NCI-H146 (cell line): ENCODE data around the gene OR52K2.
A peak's percentile ranks its signal among the peaks of the same experiment; 100 is the strongest.
"Not testable (repeated sequence)": the region's sequence is repeated elsewhere in the genome, so short reads cannot be mapped to it uniquely, and the experiment has no call there.

Source experiments
- DNase-seq: peaks from one replicate; lab custom pipeline; 2025; lab: John Stamatoyannopoulos, UW

The OR52K2 gene

DNA sequence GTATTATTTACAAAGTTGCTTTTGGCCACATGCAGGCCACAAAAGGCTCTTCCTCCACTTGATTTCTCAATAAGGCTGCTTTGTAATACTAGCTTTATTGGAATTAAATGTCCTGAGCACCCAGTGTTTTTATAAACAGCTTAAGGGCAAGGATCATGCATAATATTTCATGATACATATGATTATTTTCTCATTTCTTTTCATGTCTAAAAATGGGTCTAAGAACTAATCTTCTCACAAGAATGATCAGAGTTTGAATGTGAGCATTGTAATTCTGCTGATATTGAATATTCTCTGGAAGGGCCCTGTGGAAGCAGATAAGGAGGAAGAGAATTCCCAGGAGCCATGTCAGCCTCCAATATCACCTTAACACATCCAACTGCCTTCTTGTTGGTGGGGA is at the start of gene OR52K2:
Gene OR52K2 (plus strand): TSS at position 301 of the 400 bp plus-strand sequence. CDS start 45 bp downstream, at position 346.
- no peak for DNase-seq

GRCh38 chr11:4406206-4406605 is 42.9 kb upstream of the OR52K2 start:
- not testable (repeated sequence) for DNase-seq

- DNase-seq = no peak
Measured at GRCh38 chr11:4416306-4416705, 32.8 kb upstream of the OR52K2 start.

GRCh38 chr11:4416816-4417215 is 32.3 kb upstream of the OR52K2 start:
- DNase-seq = no peak

GRCh38 chr11:4418403-4418802 is 30.7 kb upstream of the OR52K2 start:
- DNase-seq = no peak

DNA sequence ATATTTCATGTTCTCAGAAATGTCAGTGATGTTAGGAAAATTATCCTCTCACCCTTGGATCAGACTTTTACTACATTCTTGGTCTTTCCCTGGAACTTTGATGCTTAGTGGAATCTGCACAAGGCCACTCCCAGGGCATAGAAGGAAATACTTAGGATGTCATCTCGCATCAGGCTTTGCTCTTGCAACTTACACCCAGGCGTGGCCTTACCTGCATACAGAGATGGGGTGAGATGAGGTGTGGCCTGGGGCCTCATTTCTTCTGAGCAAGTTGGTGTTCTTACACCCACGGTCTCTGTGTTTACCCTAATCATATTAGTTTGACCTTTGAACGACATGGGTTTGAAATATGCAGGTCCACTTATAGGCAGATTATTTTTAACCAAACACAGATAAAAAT is 19.0 kb upstream of the OR52K2 start:
- no peak for DNase-seq

GRCh38 chr11:4433856-4434255 is 15.2 kb upstream of the OR52K2 start:
- no peak for DNase-seq

DNA sequence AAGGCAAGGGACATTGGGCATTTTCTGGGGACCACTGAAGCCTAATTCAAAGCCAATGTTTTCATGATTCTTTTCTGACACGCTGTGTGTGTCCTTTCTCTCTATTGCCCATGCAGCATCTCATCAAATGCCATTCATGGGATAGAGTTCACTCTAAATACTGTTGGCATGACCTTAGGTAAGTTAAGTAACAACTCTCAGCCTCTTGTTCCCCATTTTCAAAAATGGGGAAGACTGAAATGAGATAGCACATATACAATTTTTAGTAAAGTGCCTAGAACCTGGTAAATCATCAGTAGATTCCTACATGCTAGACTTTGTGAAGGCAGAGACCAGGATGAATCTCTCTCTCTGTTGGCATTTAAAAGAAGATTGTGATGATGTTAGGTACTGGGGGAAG is 12.7 kb upstream of the OR52K2 start:
- DNase-seq = no peak

- no peak for DNase-seq
Measured at GRCh38 chr11:4441515-4441914, 7.6 kb upstream of the OR52K2 start.

- no peak for DNase-seq
Measured at GRCh38 chr11:4443232-4443891, 5.7 kb upstream of the OR52K2 start.

DNA sequence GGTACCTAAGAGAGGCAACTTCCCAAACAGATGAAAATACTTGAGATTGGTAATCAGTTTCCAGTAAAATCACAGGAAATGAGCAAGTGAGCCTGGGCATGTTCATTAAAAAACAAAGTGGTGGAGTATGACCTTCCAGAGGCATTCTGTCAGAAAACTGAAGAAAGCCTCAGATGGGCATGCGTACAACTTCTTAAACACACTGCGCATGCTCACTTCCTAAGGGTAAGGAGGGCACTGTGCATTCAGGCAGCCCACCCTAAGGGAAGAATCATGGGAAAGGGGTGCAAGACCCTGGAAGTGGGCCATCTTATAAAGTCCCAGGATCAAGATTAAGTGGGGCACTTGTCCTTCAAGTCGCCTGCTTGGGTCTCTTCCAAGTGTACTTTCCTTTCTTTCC is 4.0 kb downstream of the OR52K2 start:
- no peak for DNase-seq

- DNase-seq = no peak
Measured at GRCh38 chr11:4454021-4454420, 4.9 kb downstream of the OR52K2 start.

DNA sequence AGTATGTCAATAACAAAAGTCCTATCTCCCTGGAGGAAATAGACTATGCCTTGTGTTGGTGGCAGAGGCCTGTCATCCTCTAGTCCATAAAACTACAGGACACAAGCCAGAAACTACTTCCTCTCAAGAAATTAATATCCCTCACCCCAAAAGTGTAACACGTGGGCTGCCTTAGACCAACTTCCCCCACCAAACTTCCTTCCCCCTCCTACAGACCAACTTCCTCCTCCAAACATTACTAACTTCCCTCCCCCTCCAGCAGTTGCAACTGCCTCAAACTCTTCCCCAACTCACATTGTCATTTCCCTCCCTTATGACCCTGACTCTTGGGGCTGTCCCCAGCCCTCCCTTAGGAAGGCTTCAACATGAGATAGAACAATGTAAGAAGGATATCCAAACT is 6.3 kb downstream of the OR52K2 start:
- DNase-seq = no peak

DNA sequence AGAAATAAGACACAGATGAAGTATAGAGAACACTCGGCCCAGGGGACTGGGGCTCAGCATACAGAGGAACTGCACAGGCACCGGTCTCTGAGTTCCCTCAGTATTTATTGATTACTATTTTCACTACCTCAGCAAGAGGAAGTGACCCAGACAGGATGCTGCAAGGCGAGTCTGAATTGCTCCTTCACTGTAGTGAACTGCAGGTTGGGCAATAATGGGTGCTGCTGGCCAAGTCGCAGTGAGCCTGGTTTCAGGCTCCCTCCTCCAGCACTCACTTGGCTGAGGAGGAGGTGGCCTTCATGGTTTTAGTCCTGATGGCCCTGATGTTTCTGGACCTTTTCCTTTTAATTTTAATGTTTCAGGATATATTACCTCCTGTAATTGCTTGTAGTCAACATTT is 10.4 kb downstream of the OR52K2 start:
- no peak for DNase-seq

DNA sequence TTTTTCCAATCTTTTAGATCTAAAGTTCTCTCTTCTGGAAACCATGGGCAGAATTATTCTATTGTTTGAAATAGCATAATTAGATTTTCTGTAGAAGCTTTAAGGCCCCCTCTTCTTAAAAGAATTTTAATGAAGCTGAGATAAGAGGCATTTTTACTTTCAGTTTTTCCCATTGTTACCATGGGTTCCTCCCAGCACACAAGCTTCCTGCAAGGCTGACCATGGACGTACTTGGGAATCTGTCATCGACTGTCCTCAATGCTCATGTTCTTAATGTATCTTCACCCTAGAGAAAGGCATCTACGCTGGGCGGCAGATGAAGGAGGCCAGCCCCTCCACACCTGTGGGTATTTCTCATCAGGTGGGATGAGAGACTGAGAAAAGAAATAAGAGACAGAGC is 11.1 kb downstream of the OR52K2 start:
- DNase-seq = no peak

DNA sequence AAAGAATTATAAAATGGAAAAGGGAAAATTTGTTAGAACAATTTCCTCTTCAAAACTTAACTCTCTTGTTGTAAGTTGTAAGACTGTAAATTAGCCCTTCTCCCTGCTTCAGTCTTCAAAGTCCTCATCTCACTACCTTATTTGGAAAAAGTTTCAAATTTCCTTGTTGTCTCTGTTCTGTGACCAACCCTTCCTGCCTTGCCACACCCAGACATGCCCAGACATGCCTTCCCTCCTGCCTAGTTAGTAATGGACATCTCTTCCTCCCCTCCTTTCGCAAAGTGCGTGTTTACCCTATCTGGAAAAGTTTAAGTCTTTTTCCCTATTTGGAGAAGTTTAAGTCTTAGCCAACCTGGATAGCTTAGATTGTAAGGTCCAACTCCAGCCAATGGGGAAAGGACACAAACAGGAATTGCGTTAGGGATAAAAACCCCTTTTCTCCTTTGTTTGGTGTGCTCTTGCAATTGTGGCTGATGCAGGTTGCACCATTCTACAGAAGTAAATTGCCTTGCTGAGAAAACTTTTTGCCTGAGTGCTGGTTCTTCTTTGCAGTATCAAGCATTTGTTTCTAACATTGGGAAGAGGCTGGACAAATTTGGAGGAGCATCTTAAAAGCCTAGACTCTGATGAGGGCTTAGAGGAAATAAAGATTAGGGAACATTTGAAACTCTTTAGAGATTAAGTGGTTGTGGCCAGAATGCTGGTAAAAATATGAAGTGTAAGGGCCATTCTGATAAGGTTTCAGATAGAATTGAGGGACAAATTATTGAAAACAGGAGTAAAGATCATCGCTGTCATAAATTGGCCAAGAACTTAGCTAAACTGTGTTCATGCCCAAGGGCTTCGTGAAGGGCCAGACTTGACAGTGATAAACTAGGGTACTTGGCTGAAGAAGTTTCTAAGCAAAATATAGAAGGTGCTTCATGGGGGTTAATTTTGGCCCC is 15.4 kb downstream of the OR52K2 start:
- peak; percentile 6 for DNase-seq

- no peak for DNase-seq
Measured at GRCh38 chr11:4465407-4465806, 16.3 kb downstream of the OR52K2 start.

DNA sequence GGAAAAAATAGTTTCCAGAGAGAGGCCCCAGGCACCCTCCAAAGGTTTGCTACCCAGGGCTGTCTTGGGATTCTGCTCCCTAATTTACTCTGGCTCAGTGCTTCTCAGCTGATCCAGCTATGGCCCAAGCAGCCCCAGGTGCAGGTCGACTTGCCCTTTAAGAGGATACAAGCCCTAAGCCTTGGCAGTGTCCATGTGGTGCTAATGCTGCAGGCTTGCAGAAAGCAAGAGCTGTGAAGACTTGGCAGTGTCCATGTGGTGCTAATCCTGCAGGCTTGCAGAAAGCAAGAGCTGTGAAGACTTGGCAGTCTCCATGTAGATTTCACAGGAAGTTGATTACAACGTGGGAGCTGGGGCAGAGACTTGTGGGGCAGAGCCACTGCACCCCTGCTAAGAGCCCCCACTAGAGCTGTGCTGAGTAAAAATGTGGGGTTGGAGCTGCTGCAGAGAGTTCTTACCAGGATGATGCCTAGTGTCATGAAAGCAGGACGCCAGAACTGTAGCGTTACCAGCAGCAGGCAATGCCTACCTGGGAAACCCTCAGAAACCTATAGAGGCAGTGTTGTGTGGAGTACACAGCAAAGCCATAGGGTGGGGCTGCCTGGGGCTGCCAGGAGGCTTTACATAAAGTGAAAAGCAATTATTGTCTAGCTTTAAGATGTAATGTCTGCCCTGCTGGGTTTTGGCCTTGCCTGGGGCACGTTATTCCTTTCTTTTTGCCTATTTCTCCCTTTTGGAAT is 17.2 kb downstream of the OR52K2 start:
- no peak for DNase-seq

GRCh38 chr11:4466871-4467442 is 17.9 kb downstream of the OR52K2 start:
- DNase-seq = no peak

GRCh38 chr11:4467811-4468606 is 18.9 kb downstream of the OR52K2 start:
- DNase-seq = no peak

DNA sequence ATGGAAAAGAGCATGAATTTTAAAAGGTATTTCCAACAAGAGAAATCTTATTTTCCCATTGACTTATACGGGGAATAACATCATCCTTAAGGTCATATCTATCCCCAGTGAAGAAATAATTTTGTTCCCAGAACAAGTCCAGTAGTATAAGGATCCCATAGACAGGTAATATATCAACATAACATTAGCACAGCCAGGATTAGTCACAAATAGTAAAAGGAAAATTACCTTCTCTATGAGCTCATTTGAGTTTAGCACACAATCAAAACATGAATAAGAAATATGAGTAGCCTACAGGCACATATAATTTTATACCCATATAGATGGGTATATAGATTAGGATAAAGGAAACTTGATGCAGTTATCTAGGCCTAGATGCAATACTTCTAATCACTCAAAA is 30.5 kb downstream of the OR52K2 start:
- no peak for DNase-seq
